ENCODE measurements around the gene ATG2A.
"Not testable (repeated sequence)": the region's sequence is repeated elsewhere in the genome, so short reads cannot be mapped to it uniquely, and the experiment has no call there.

The ATG2A gene

DNA sequence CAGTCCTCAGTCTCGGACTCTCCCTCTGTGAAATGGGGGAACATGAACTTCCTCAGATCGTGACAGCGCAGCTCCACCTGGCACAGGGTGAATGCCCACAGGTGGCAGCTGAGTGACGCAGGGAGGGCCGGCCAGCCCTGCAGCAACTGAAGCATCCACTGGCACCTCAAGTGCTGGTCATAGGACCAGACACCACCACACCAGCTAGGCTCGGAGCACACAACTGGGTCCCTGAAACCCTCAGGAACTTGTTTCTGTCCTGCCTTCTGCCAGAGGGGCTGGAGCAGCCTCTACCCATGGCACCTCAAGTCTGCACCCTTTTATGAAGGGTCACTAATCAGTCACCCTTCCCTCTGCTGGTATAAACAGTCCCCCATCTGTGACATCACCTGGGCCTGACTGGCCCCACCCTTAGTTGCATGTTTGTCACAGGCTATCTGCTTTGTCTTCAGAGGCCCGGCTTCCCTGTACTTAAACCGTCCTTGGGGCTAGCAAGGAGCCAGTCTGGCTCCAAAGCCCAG lies 65.1 kb downstream of the ATG2A start:
- DNase-seq, result no peak

DNA sequence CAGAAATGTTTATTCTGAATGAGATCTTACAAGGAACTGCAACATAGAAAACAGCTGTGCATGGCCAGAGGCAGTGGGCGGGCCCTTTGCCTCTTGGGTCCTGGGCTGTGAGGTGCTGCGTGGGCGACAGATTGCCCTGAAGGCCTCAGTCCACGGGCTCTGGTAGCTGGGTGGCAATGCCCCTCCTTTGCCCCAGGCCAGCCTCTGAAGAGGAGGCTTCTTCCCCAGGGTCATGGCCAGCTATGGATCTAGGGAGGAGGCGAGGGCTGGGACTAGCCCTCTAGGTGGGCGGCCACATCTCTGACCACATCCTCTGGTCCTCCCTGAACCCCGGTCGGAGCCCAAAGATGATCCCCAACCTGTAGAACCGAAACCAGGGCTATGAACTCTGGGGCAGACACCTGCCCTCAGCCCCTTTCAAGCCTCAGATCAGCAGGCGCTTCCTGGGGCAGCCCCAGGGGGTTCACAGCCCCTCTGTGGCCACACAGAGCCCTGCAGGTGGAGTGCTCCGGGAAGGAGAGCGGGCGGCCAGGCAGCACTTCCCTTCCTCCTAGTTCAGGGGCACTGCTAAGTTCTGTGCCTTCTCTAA lies 65.9 kb downstream of the ATG2A start:
- DNase-seq, result no peak

DNA sequence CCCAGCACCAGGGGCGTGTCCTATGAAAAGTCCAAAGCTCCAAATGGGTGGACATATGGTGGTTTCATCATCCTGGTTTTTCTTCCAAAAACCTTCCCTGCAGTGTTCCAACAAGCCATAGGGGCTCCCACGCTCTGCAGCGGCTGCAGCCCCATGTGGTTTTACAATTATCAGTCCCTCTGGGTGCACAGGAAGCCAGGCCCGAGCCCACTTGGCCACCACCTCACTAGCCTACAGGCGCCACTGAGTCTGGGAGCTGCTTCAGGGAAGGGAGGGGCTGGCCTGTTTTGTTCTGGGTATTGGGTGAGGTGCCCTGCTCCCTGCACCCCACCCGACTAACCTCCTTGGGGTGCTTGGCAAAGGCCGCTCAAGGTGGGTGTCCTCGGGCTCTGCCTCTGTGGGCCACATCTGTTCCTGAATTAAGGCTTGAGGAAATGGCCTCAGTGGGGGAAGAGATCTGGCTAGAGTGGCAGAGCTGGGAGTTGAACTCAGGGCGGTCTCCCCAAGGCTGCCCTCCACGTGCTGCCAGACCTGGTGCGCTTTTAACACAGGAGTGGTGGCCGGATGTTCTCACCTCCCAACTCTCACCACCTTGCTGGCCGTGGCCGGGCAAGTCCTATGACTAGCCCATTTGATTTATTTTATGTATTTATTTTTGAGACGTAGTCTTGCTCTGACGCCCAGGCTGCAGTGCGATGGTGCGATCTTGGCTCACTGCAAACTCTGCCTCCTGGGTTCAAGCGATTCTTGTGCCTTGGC lies 67.2 kb downstream of the ATG2A start:
- no peak for DNase-seq

DNA sequence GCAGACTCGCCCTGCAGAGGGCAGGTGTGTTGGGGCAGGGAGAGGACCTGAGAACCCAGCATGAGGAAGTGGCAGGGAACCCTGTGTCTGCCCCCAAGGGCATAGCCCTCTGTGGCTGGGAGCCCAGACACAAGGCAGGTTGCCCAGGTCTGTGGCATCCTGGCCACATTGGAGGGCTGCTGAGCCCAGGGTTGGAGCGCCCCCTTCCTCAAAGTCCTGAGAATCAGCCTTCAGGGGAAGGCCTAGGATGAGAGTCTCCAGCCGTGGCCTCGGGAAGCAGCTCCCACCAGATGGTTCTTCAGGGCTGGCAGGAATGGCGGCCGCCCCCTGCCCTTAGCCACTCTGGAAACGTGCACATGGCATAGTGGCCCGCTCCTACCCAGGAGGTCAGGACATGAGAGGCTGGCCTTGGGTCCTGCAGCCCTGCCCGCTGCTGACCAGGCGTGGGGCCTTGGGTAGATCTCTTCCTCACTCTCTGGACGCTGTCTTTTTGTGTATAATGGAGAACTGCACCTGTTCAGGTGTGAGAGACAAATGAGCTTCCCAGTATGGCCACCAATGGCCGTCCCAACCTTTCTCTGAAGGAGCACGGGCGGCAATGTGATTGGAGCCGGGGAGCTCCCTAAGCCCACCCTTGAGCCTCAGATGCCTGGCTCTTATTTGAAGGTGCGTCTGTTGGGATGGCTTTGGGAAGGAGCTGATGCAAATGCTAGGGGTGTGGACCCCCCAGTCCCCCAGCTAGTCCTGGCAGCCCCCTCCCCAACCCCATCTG lies 68.0 kb downstream of the ATG2A start:
- no peak for DNase-seq

DNA sequence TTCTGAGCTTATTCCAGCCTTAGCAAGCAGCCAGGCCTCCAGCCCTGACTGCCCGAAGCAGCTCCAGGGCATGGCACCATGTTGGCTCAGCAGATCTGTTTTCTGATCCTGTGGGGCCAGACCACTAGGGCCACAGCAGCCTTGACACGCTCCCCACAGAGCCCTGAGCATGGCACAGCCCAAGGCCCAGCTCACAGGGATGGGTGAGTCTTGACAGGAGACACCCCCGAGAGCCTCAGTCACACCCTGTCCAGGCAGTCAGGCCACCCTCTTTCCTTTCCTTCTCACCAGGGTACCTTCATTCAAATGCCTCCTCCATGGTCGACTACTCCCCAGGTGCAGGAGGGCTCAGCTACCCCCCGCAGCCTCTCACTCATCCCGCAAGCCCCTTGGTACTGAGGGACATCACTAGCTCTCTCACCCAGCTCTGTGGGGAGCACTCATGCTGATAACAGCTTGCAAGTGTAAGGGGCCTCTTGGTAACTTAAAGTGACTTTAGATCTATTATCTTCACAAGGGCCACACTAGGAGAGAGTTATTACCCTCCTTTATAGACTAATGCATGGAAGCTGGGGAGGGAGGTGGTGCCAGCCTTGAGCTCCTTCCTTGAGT lies 68.7 kb downstream of the ATG2A start:
- DNase-seq, result no peak

DNA sequence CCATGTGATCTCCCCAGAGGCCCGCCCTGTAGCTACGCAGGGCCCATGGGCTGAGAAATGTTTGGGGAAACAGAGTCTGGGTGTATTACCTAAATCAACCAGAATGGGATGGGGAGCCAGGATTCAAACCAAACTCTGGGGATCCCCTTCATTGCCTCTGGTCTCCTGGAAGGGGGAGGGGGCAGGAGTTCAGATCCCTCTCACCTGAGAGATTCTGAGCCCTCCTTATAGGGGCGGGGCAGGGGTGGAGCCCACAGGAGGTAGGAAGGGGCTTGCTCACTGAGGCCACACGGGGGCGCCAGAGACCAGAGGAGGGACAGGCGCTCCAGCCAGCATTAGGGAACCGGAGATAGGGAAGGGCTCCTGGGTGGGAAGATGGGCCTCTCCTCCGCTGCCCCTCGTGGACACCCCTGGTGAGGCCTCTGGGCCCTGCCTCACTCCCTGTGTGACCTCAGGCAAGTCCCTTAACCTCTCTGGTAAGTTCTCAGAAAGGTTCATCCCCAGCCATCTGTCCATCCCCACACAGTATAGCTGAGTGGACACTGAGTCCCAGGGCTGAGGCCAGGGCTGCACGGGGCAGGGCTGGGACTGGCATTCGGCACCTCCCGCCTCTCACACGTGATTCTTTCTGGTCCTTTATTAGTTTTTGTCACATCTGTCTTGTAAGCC lies 69.9 kb downstream of the ATG2A start:
- peak; percentile 84 for DNase-seq

DNA sequence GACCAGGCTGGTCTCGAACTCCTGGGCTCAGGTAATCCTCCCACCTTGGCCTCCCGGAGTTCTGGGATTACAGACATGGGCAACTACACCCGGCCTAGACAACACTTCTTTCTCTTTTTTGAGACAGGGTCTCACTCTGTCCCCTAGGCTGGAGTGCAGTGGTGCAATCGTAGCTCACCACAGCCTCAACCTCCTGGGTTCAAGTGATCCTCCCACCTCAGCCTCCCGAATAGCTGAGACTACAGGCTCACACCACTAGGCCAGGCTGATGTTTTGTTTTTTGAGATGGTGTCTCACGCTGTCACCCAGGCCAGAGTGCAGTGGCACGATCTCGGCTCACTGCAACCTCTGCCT lies 71.3 kb downstream of the ATG2A start:
- not testable (repeated sequence) for DNase-seq

DNA sequence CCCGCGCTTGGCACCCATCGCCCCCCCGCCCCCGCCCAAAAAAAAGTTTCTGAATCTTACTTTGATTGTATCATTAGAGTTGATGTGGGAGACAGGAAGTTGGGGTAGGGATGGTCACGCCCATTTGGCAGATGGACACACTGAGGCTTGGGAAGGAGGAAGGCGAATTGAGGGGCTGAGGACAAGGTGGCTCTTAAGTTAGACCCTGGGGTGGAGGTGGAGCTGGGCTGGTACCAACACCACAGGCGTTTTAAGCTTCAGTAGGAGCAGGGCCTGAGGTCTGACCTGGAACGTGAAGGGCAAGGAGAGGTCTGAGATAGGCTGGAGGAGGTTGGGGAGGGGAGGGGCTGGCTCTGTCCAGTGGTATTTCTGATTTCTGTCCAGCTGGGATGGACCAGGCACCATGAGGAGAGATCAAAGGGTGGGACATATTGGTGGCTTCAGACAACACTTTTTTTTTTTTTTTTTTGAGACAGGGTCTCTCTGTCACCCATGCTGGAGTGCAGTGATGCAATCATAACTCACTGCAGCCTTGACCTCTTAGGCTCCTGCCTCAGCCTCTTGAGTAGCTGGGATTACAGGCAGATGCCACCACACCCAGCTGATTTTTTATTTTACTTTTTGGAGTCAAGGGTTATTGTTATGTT lies 71.8 kb downstream of the ATG2A start:
- no peak for DNase-seq

Data from NCI-H526 treated with DMSO at 0.1 percent for 48 hours (cell line).